Hepatocyte (in vitro differentiated cells): ENCODE measurements around the gene CLEC3A. TPM values are rescaled to one million over a fixed set of nuclear protein-coding genes. Genes with fewer than 3 reads are reported as not detected.

Source experiments
- DNase-seq: peaks from one replicate; pipeline ENCODE4 v3.0.0-alpha.2; 2016; ENCODE audit warnings: low spot score
- H2AFZ ChIP-seq: fragments of 200-600 bp; sonication (generic); 2 replicates; pipeline ENCODE4 v1.6.0; 2016; ENCODE audit warnings: antibody characterized with exemption, mild to moderate bottlenecking
- H3K27ac ChIP-seq: fragments of 200-600 bp; sonication (generic); 2 replicates; pipeline ENCODE4 v1.5.1; 2016; ENCODE audit warnings: mild to moderate bottlenecking
- H3K27me3 ChIP-seq: fragments of 200-600 bp; sonication (generic); 2 replicates; pipeline ENCODE4 v1.6.1; 2016
- H3K36me3 ChIP-seq: fragments of 200-600 bp; sonication (generic); replicated peaks from 2 replicates; pipeline ENCODE4 v1.5.1; 2016; ENCODE audit warnings: low read depth; ENCODE audit not compliant: insufficient read depth
- H3K4me1 ChIP-seq: fragments of 200-600 bp; sonication (generic); 2 replicates; pipeline ENCODE4 v1.5.1; 2016; ENCODE audit warnings: mild to moderate bottlenecking, moderate library complexity; ENCODE audit not compliant: insufficient read depth
- H3K4me2 ChIP-seq: fragments of 200-600 bp; sonication (generic); 2 replicates; pipeline ENCODE4 v1.6.0; 2016
- H3K4me3 ChIP-seq: fragments of 200-600 bp; sonication (generic); 2 replicates; pipeline ENCODE4 v1.5.1; 2016; ENCODE audit warnings: mild to moderate bottlenecking
- H3K79me2 ChIP-seq: fragments of 200-600 bp; sonication (generic); 2 replicates; pipeline ENCODE4 v1.6.0; 2017; ENCODE audit warnings: mild to moderate bottlenecking
- H3K9me2 ChIP-seq: fragments of 200-600 bp; sonication (generic); replicated peaks from 2 replicates; pipeline ENCODE4 v1.6.0; 2017; ENCODE audit warnings: mild to moderate bottlenecking; ENCODE audit not compliant: insufficient read depth
- H3K9me3 ChIP-seq: fragments of 200-600 bp; sonication (generic); 2 replicates; pipeline ENCODE4 v1.5.1; 2016; ENCODE audit warnings: low read depth, mild to moderate bottlenecking
- H4K20me1 ChIP-seq: fragments of 200-600 bp; sonication (generic); 2 replicates; pipeline ENCODE4 v1.6.0; 2016; ENCODE audit warnings: mild to moderate bottlenecking; ENCODE audit not compliant: insufficient read depth, poor library complexity, severe bottlenecking
- CTCF ChIP-seq: fragments of 200-600 bp; sonication (generic); IDR thresholded peaks from 2 replicates; pipeline ENCODE4 v1.5.1; 2016; ENCODE audit warnings: antibody characterized with exemption, mild to moderate bottlenecking; ENCODE audit not compliant: poor library complexity
- EZH2 ChIP-seq: fragments of 200-600 bp; sonication (generic); IDR thresholded peaks from 2 replicates; pipeline ENCODE4 v1.6.1; 2016; ENCODE audit warnings: antibody characterized with exemption, mild to moderate bottlenecking, borderline replicate concordance
- EZH2phosphoT487 ChIP-seq: fragments of 200-600 bp; sonication (generic); IDR thresholded peaks from one replicate; pipeline ENCODE4 v1.6.1; 2018; ENCODE audit warnings: antibody characterized with exemption, mild to moderate bottlenecking, low read depth, moderate library complexity; ENCODE audit not compliant: unreplicated experiment, severe bottlenecking
- WGBS: methylation state at CpG from one replicate; pipeline ENCODE4 v1.1.6; 2016; ENCODE audit warnings: low lambda C conversion rate; ENCODE audit errors: missing lambda C conversion rate; 5-methylcytosine and 5-hydroxymethylcytosine counted together
- polyA plus RNA-seq: library from polyadenylated mRNA; unstranded; fragments of >200 nt; fragmentation: Nextera tagmentation; extraction: Ambion mirVana; gene quantifications from 2 replicates; pipeline ENCODE4 v1.2.1, GENCODE V29; 2016
- total RNA-seq: library from RNA; depleted of rRNA; stranded (reverse); fragments of >200 nt; gene quantifications from 2 replicates; pipeline ENCODE4 v1.2.3, GENCODE V29; 2014

The CLEC3A gene
- total and polyA plus RNA-seq, 2 experiments from 2014 or later: 3.5 to 3.8 TPM

GRCh38 chr16:77985111-77985510 is 37.2 kb upstream of the CLEC3A start:
- 82% methylated on average over 3 of the region's 3 CpGs for WGBS
- H3K27ac ChIP-seq: no peak overlapping the region
- no peaks in the 10 kb centered on the region for H3K4me1 ChIP-seq
- H2AFZ ChIP-seq: no peak overlapping the region
- H3K4me3 ChIP-seq: no peak overlapping the region
- TF ChIP-seq EZH2phosphoT487 (no peak), EZH2 (no peak), CTCF (no peak)
- DNase-seq: no peak
- H3K4me2 ChIP-seq: no peak overlapping the region
- H4K20me1 ChIP-seq: no peaks in the 10 kb centered on the region
- H3K9me2 ChIP-seq: no peaks in the 10 kb centered on the region
- no peaks in the 10 kb centered on the region for H3K9me3 ChIP-seq
- H3K79me2 ChIP-seq: no peaks in the 10 kb centered on the region
- no peaks in the 10 kb centered on the region for H3K27me3 ChIP-seq
- no peaks in the 10 kb centered on the region for H3K36me3 ChIP-seq

- Histone ChIP-seq H3K9me2 (no peaks in the 10 kb centered on the region), H3K4me1 (no peaks in the 10 kb centered on the region), H4K20me1 (no peaks in the 10 kb centered on the region), H3K4me3 (no peak overlapping the region), H3K79me2 (no peaks in the 10 kb centered on the region), H3K36me3 (no peaks in the 10 kb centered on the region), H3K27ac (no peak overlapping the region), H3K27me3 (no peaks in the 10 kb centered on the region), H2AFZ (no peak overlapping the region), H3K4me2 (no peak overlapping the region), H3K9me3 (no peaks in the 10 kb centered on the region)
- DNase-seq: no peak
- WGBS: 94% methylated on average over 7 of the region's 7 CpGs
- TF ChIP-seq EZH2phosphoT487 (no peak), CTCF (no peak), EZH2 (no peak)
These were observed 36.2 kb upstream of the CLEC3A start for GRCh38 chr16:77986011-77986740.

GRCh38 chr16:77987810-77988209 is 34.5 kb upstream of the CLEC3A start:
- Histone ChIP-seq H3K4me3 (no peak overlapping the region), H3K36me3 (no peaks in the 10 kb centered on the region), H3K27ac (no peak overlapping the region), H2AFZ (no peak overlapping the region), H4K20me1 (no peaks in the 10 kb centered on the region), H3K9me2 (no peaks in the 10 kb centered on the region), H3K9me3 (no peaks in the 10 kb centered on the region), H3K79me2 (no peaks in the 10 kb centered on the region), H3K27me3 (no peaks in the 10 kb centered on the region), H3K4me2 (no peak overlapping the region), H3K4me1 (peaks cover under 1% of the 10 kb centered on the region)
- TF ChIP-seq EZH2 (no peak), CTCF (no peak), EZH2phosphoT487 (no peak)
- WGBS: 67% methylated on average over 2 of the region's 2 CpGs
- DNase-seq: no peak
